ENCODE measurements around the gene NCK2. TPM values are rescaled to one million over a fixed set of nuclear protein-coding genes. Genes with fewer than 3 reads are reported as not detected.

The NCK2 gene
- total RNA-seq, 1 experiment from 2014 or later, result 0.30 TPM

DNA sequence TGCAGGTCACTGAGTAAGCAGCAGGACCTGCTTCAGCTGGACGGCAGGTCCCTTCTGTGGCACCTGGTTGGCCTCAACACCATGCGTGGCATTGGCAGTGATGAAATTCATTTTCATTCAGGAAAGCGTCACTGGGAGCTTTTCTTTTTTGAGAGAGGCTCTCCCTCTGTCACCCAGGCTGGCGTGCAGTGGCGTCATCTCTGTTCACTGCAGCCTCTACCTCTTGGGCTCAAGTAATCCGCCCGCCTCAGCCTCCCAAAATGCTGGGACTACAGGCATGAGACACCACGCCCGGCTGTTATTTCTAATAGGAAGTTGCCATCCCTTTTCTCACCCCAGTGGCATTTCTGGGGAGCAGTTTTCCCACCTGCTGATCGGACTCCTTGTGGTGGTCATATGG lies 39.3 kb downstream of the NCK2 start:
- no peak for DNase-seq
- Histone ChIP-seq H3K9ac (ENCODE audit: low read length) (no peak overlapping the region), H3K36me3 (ENCODE audit: insufficient read depth, low read length) (no peaks in the 10 kb centered on the region), H3K79me2 (ENCODE audit: low read length) (no peaks in the 10 kb centered on the region), H4K20me1 (ENCODE audit: insufficient read depth, low read depth, low read length) (0 out of 2 replicates have a peak, but pooled peaks cover 5% of the 10 kb centered on the region), H2AFZ (ENCODE audit: low read length) (no peak overlapping the region), H3K27ac (ENCODE audit: low read length) (no peak overlapping the region), H3K27me3 (ENCODE audit: low read length) (no peaks in the 10 kb centered on the region), H3K9me3 (ENCODE audit: low read length) (no peaks in the 10 kb centered on the region), H3K4me1 (ENCODE audit: low read length) (no peaks in the 10 kb centered on the region), H3K4me2 (ENCODE audit: low read depth, low read length, poor library complexity, severe bottlenecking) (no peak overlapping the region), H3K4me3 (ENCODE audit: low read length) (no peak overlapping the region), H3K9me2 (replicated peaks; ENCODE audit: insufficient read depth, low read length) (no peaks in the 10 kb centered on the region)

GRCh38 chr2:105784589-105784988 lies 39.9 kb downstream of the NCK2 start:
- no peaks in the 10 kb centered on the region for H3K9me2 ChIP-seq (replicated peaks; ENCODE audit: insufficient read depth, low read length)
- H3K4me3 ChIP-seq (ENCODE audit: low read length), result no peak overlapping the region
- no peaks in the 10 kb centered on the region for H3K79me2 ChIP-seq (ENCODE audit: low read length)
- no peak overlapping the region for H3K27ac ChIP-seq (ENCODE audit: low read length)
- H2AFZ ChIP-seq (ENCODE audit: low read length), result no peak overlapping the region
- H3K4me2 ChIP-seq (ENCODE audit: low read depth, low read length, poor library complexity, severe bottlenecking), result no peak overlapping the region
- no peaks in the 10 kb centered on the region for H3K36me3 ChIP-seq (ENCODE audit: insufficient read depth, low read length)
- H3K4me1 ChIP-seq (ENCODE audit: low read length), result no peaks in the 10 kb centered on the region
- H3K9ac ChIP-seq (ENCODE audit: low read length), result no peak overlapping the region
- no peaks in the 10 kb centered on the region; the same call in 1 of the 2 replicates for H3K27me3 ChIP-seq (ENCODE audit: low read length)
- H4K20me1 ChIP-seq (ENCODE audit: insufficient read depth, low read depth, low read length), result 0 out of 2 replicates have a peak, but pooled peaks cover 5% of the 10 kb centered on the region
- DNase-seq, result no peak
- no peaks in the 10 kb centered on the region for H3K9me3 ChIP-seq (ENCODE audit: low read length)

DNA sequence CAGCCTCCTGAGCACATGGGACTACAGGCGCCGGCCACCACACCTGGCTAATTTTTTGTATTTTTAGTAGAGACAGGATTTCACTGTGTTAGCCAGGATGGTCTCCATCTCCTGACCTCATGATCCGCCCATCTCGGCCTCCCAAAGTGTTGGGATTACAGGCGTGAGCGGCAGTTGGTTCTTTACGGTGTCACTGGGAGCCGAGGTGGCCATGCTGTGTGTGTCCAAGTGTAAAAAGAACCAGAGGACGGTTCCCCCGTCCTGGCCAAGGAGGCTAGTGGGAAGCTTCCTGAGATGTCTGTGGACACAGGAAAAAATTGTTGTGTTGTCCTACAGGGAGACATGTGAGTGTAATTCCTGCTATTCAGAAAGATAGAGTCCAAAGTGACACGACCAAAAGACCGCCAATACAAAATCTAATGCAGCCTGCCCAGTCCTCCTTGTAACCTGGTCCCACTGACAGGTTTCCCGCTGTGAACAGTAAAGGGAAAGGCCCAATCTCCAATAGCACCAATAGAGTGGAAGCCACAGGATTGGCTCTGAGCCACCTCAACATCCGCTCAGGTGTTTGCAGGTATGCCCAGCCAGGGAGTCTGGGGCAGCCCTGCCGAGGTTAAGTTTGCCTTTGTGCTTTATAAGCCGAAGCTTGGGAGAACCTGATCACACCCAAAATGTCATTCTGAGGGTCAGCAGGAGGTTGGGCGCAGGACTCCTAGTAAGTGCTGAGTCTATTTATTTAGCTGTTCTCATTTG lies 40.6 kb downstream of the NCK2 start:
- 0 out of 2 replicates have a peak, but pooled peaks cover 5% of the 10 kb centered on the region for H4K20me1 ChIP-seq (ENCODE audit: insufficient read depth, low read depth, low read length)
- H3K27me3 ChIP-seq (ENCODE audit: low read length), result no peaks in the 10 kb centered on the region; the same call in 1 of the 2 replicates
- no peak overlapping the region for H3K9ac ChIP-seq (ENCODE audit: low read length)
- H3K4me3 ChIP-seq (ENCODE audit: low read length), result no peak overlapping the region
- no peaks in the 10 kb centered on the region for H3K79me2 ChIP-seq (ENCODE audit: low read length)
- no peak overlapping the region for H3K4me2 ChIP-seq (ENCODE audit: low read depth, low read length, poor library complexity, severe bottlenecking)
- no peaks in the 10 kb centered on the region for H3K9me2 ChIP-seq (replicated peaks; ENCODE audit: insufficient read depth, low read length)
- no peak overlapping the region for H2AFZ ChIP-seq (ENCODE audit: low read length)
- H3K4me1 ChIP-seq (ENCODE audit: low read length), result no peaks in the 10 kb centered on the region
- no peak for DNase-seq
- no peaks in the 10 kb centered on the region for H3K9me3 ChIP-seq (ENCODE audit: low read length)
- H3K27ac ChIP-seq (ENCODE audit: low read length), result no peak overlapping the region
- H3K36me3 ChIP-seq (ENCODE audit: insufficient read depth, low read length), result no peaks in the 10 kb centered on the region

- H2AFZ ChIP-seq (ENCODE audit: low read length), result no peak overlapping the region
- no peaks in the 10 kb centered on the region for H3K4me1 ChIP-seq (ENCODE audit: low read length)
- H3K79me2 ChIP-seq (ENCODE audit: low read length), result no peaks in the 10 kb centered on the region
- no peak overlapping the region for H3K4me3 ChIP-seq (ENCODE audit: low read length)
- no peak overlapping the region for H3K4me2 ChIP-seq (ENCODE audit: low read depth, low read length, poor library complexity, severe bottlenecking)
- no peak overlapping the region for H3K9ac ChIP-seq (ENCODE audit: low read length)
- H4K20me1 ChIP-seq (ENCODE audit: insufficient read depth, low read depth, low read length), result 0 out of 2 replicates have a peak, but pooled peaks cover 3% of the 10 kb centered on the region
- no peaks in the 10 kb centered on the region for H3K9me3 ChIP-seq (ENCODE audit: low read length)
- no peak for DNase-seq
- no peaks in the 10 kb centered on the region; the same call in 1 of the 2 replicates for H3K27me3 ChIP-seq (ENCODE audit: low read length)
- no peak overlapping the region for H3K27ac ChIP-seq (ENCODE audit: low read length)
- no peaks in the 10 kb centered on the region for H3K36me3 ChIP-seq (ENCODE audit: insufficient read depth, low read length)
- no peaks in the 10 kb centered on the region for H3K9me2 ChIP-seq (replicated peaks; ENCODE audit: insufficient read depth, low read length)
These were observed 41.8 kb downstream of the NCK2 start for GRCh38 chr2:105786231-105787230.

DNA sequence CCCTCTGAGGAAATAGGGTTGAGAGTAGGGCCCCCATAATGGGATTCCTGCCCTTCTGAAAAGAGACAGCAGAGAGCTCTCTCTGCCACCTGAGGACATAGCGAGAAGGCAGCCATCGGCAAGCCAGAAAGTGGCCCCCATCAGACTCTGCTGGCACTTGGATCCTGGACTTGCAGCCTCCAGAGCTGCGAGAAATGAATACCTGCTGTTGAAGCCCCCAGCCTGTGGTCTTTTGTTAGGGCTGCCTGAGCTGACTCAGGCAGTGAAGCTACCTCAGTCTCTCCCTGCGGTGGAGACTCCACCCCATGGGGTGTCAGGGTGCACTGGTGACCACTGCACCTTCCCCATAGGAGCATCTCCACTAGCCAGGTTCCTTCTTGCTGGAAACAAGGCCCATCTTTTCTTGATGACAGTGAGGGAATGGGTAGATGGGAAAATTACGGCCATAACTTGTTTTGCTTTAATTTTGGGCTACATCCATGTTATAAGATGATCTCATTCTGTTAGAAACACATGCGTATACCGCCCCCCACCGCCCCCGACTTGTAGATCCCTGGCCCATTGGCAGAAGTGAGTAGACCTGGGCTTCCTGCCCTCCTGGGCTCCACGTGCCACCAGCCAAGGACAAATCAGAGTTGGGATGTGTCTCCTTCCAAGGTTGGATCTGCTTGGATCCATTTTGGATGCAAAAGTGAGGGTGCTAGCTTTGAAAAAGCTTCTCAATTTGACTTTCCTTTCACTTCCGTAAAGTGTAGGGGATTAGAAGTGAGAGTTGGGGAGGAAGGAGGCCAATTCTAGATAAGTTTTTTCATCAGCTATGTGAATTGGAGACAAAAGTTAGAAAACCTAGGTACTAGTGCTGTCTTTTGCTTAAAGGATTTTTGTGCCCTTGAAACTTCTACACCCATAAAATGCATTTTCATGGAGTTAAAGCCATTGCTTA lies 42.9 kb downstream of the NCK2 start:
- Histone ChIP-seq H3K27me3 (ENCODE audit: low read length) (no peaks in the 10 kb centered on the region; the same call in 1 of the 2 replicates), H3K36me3 (ENCODE audit: insufficient read depth, low read length) (no peaks in the 10 kb centered on the region), H2AFZ (ENCODE audit: low read length) (no peak overlapping the region), H3K9ac (ENCODE audit: low read length) (no peak overlapping the region), H3K27ac (ENCODE audit: low read length) (no peak overlapping the region), H3K4me1 (ENCODE audit: low read length) (no peaks in the 10 kb centered on the region), H3K4me3 (ENCODE audit: low read length) (no peak overlapping the region), H3K4me2 (ENCODE audit: low read depth, low read length, poor library complexity, severe bottlenecking) (no peak overlapping the region), H3K79me2 (ENCODE audit: low read length) (no peaks in the 10 kb centered on the region), H3K9me2 (replicated peaks; ENCODE audit: insufficient read depth, low read length) (no peaks in the 10 kb centered on the region), H3K9me3 (ENCODE audit: low read length) (no peaks in the 10 kb centered on the region), H4K20me1 (ENCODE audit: insufficient read depth, low read depth, low read length) (0 out of 2 replicates have a peak, but pooled peaks cover 3% of the 10 kb centered on the region)
- DNase-seq, result no peak

DNA sequence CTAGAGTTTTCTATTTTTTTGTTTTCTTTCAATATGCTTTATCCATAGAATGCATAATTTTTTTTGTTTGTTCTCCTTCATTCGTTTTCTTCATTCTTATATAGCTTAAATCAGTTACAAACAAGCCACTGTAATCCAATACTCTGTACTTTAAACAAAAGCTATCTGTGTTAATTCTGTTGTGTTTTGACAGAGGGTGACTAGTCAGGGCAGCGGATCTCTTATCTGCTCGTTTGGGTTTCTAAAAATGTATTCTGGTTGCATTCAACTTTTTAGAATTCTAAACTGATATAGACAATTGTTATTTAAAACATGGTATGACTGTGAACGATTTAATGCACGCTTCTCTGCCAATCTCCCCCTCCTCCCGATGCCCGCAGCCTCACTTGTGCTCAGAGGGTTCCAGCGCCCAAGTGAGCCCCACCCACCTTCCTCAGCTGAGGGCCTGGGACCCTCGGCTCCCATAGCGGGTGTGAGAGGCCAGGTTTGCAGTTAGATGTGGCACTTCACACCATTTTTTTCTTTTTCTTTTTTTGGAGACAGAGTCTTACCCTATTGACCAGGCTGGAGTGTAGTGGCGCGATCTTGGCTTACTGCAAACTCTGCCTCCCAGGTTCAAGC lies 44.1 kb downstream of the NCK2 start:
- Histone ChIP-seq H2AFZ (ENCODE audit: low read length) (no peak overlapping the region), H3K9me3 (ENCODE audit: low read length) (no peaks in the 10 kb centered on the region), H3K36me3 (ENCODE audit: insufficient read depth, low read length) (no peaks in the 10 kb centered on the region), H3K9me2 (replicated peaks; ENCODE audit: insufficient read depth, low read length) (no peaks in the 10 kb centered on the region), H3K27ac (ENCODE audit: low read length) (no peak overlapping the region), H4K20me1 (ENCODE audit: insufficient read depth, low read depth, low read length) (0 out of 2 replicates have a peak, but pooled peaks cover 3% of the 10 kb centered on the region), H3K4me3 (ENCODE audit: low read length) (no peak overlapping the region), H3K27me3 (ENCODE audit: low read length) (no peaks in the 10 kb centered on the region; the same call in 1 of the 2 replicates), H3K79me2 (ENCODE audit: low read length) (no peaks in the 10 kb centered on the region), H3K4me2 (ENCODE audit: low read depth, low read length, poor library complexity, severe bottlenecking) (no peak overlapping the region), H3K9ac (ENCODE audit: low read length) (no peak overlapping the region), H3K4me1 (ENCODE audit: low read length) (no peaks in the 10 kb centered on the region)
- DNase-seq, result no peak

DNA sequence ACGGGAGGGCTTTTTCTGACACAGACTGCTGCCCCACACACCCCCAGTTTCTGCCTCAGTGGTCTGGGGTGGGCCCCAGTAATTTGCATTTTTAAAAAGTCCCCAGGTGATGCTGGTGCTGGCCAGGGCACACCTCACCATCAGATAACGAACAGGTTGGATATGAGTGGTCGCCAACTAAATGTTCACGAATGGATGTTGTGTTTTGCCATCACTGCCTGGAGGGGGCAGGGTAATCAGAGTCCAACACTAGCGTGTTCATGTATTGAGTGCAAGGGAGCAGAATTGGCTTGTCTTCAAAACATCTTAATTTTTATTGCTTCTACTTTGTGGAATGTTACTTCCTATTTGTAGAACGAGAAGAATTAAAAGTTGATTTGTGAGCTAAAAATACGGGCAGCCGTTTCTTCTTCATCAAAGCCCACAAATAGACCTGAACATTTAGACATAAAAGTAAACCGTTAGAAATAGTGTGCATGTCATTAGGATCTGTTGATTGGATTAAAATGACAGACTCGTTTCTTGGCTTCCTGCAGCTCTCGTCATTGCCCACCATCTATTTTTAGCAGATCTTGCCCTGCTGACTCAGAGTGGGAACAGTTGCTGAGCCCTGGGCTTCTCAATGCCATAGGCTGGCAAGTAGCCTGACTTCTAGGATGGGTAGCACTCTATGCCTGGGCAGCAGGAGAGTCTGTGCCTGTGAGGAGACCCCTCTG lies 45.2 kb downstream of the NCK2 start:
- Histone ChIP-seq H3K36me3 (ENCODE audit: insufficient read depth, low read length) (no peaks in the 10 kb centered on the region), H3K9me3 (ENCODE audit: low read length) (no peaks in the 10 kb centered on the region), H3K79me2 (ENCODE audit: low read length) (no peaks in the 10 kb centered on the region), H3K4me1 (ENCODE audit: low read length) (no peaks in the 10 kb centered on the region), H3K27me3 (ENCODE audit: low read length) (no peaks in the 10 kb centered on the region; the same call in 1 of the 2 replicates), H3K4me2 (ENCODE audit: low read depth, low read length, poor library complexity, severe bottlenecking) (no peak overlapping the region), H2AFZ (ENCODE audit: low read length) (no peak overlapping the region), H3K27ac (ENCODE audit: low read length) (no peak overlapping the region), H3K9me2 (replicated peaks; ENCODE audit: insufficient read depth, low read length) (no peaks in the 10 kb centered on the region), H3K9ac (ENCODE audit: low read length) (no peak overlapping the region), H4K20me1 (ENCODE audit: insufficient read depth, low read depth, low read length) (0 out of 2 replicates have a peak, but pooled peaks cover 3% of the 10 kb centered on the region), H3K4me3 (ENCODE audit: low read length) (no peak overlapping the region)
- no peak for DNase-seq
